NCI-H345 (cell line): Measurements from ENCODE around the gene TBC1D9B.

Experiments
- DNase-seq: peaks from one replicate; lab custom pipeline; 2025; lab: John Stamatoyannopoulos, UW

The TBC1D9B gene

DNA sequence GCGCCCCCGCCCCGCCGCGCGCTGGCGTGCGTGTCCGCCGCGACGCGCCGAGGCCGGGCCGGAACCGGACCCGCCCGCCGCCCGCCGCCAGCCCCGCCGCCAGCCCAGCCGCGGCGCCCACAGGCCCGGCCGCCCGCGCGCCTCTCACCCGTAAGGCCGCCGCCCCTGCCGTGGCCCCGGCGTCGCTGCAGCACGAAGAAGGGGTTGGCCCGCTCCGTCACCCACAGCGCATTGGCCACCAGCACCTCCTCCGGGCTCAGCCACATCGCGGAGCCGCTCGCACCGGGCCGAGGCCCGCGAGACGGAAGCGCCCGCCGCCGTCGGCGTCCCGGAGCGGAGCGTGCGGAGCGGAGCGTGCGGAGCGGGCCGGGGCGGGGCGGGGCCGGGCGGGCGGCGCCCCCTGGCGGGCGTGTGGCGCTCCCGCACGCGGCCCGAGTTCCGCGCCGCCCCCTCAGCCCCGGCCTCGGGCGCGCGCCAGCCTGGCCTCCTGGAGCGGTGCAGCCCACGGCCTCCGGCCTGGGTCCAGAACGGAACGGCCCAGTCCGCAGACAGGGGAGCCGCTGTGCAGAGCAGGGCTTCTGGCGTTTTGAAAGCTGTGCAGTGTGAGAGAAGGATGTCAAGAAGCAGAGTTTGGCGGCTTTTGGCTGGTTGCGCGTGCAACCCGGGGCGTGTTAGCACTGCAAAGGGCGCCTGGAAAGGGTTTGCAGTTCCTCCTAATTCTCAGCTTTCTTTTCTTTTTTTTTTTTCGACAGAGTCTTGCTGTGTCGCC is at the start of gene TBC1D9B:
TBC1D9B (minus strand) TSS at position 342 of the 769 bp plus-strand sequence; CDS start at position 266, 76 bp downstream.
- peak; percentile 75 for DNase-seq

DNA sequence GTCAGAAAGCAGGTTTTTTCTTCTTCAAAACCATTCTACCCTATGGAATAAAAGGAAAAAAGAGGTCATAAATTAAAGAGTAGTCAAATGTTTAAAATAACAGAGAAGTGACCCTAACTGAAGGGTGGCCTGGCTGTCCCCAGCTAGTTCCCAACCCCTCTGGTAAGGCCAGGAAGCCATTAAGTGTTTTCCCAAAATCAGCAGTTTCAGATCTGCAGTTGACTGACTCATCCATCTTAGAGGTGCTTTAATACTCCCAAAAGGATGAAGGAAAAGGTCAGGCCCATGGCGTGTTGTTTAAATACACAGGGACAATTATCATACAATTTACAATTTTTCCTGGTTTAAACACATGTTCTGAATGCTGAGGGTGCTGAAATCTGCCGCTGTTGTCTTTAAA is 47.9 kb upstream of the TBC1D9B start:
- no peak for DNase-seq

- DNase-seq: no peak
Measured at GRCh38 chr5:179955062-179955461, 47.4 kb upstream of the TBC1D9B start.

- no peak for DNase-seq
Measured at GRCh38 chr5:179954434-179954833, 46.7 kb upstream of the TBC1D9B start.

GRCh38 chr5:179953987-179954386 is 46.3 kb upstream of the TBC1D9B start:
- DNase-seq: no peak

- DNase-seq: no peak
Measured at GRCh38 chr5:179936976-179937681, 29.4 kb upstream of the TBC1D9B start.

DNA sequence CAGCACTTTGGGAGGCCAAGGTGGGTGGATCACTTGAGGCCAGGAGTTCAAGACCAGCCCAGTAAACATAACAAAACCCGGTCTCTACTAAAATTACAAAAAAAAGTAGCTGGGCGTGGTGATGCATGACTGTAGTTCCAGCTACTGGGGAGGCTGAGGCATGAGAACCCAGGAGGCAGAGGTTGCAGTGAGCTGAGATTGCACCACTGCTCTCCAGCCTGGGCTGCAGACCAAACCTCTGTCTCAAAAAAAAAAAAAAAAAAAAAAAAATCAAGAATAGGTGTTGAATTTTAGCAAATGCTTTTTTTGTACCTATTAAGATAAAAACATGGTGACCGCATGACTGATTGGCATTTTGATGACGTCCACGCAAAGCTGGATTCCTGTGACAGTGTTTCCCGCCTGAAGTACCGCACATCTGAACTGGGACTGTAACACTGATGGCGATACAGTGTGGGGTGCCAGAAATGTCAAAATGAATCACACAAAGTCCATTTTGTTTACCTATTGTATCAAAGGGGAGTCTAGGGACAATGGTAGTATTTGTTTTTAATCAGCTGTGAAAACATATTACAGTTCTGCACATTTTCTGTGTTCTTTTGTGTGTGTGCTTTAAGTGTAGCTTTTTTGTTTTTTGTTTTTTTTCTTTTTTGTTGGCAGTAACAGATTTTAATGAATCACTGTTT is 23.2 kb upstream of the TBC1D9B start:
- DNase-seq: no peak

GRCh38 chr5:179927824-179928223 is 20.1 kb upstream of the TBC1D9B start:
- DNase-seq: no peak

DNA sequence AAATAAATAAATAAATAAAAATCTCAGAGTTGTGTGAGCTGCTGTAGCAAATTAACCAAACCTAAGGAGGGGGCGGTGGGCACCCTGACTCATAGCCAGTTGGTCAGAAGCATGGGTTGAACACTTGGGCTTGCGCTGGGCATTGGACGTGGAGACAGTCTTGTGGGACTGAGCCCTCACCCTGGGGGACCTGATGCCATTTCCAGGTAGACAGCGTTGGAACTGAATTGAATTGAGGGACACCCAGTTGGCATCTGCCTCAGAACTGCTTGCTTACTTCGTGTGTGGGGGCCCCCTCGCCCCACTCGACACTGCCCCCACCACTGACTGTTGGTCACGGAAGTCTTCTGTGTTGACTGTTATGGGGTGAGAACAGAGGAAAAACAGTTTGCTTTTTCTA is 19.0 kb upstream of the TBC1D9B start:
- no peak for DNase-seq

- DNase-seq: no peak
Measured at GRCh38 chr5:179923436-179923835, 15.7 kb upstream of the TBC1D9B start.

DNA sequence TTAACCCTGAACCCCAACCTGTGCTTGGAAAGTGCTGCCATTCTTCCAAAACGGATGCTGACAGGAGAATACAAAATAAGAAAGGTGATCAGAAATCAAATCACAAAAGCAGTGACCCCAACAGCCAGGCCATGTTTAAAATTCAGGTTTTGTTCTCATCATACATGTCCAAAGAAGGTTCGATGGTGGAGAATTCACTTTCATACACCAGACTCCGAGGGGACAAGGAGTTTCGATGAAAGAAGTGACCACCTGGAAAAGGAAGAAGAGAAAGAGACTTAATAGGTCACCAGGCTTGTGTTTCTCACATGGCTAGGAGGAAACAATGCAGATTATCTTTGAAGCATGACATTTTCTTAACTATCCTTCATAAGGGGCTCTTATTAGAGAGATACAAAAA is 12.5 kb upstream of the TBC1D9B start:
- DNase-seq: no peak

DNA sequence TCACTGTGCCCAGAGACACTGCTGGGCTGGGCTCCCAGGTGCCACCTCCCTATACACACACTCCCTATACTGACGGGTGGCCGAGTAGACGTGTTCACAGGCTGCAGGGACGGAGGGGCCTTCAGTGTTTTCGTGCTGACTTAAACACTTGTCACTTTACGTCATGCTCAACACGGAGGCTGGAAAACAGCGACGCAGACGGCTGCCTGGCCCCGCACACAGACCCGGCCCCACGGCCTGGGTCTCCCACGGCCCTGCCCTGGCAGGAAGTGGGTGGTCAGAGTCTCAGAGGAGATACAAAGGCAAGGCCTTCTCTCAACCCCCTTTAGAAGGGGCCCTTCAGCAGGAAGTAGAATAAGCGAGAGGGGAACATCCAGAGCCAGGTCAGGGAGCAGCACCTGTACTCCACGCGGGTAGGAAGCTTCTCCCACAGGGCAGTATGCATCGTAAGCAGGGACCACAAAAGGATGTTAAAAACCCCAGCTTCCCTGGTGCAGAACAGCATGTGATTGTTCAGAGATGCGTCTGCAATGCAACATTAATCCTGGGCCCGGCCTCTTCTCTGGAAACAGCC is 11.9 kb upstream of the TBC1D9B start:
- no peak for DNase-seq

DNA sequence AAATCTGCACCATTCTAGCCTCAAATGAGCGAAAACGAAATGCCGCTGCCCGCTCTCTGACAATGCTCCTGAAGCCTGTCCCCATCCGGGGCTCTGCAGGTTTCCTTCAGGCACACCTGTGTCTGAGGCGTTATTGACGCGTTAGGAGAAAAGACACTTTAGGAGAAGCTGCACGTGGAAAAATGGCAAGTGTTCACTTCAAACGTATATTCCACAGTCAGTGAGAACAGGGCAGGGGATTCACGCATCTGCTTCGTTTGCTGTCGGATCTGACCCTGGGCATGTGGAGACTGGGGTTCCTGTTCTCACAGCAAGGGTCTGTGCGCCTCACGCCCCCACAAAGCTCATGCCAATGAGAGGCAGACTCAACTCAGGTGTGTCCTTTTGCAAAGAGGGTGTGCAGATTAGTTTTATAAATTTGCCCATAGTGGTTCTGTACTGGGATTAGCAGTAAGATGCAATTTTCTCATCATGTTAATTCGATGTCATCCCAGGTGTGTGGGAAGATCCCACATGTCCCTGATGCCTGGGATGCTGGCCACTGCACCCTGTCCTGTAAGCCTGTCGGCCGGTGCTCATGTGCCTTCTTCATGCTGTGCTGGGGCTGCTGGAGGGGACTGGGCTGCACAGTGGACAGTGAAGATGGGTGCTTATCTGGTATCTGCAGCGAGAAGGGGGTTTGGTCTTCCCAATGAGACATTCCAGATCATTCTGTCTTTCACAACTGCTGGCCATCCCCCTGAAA is 11.2 kb upstream of the TBC1D9B start:
- no peak for DNase-seq

GRCh38 chr5:179916523-179916922 is 8.8 kb upstream of the TBC1D9B start:
- no peak for DNase-seq

DNA sequence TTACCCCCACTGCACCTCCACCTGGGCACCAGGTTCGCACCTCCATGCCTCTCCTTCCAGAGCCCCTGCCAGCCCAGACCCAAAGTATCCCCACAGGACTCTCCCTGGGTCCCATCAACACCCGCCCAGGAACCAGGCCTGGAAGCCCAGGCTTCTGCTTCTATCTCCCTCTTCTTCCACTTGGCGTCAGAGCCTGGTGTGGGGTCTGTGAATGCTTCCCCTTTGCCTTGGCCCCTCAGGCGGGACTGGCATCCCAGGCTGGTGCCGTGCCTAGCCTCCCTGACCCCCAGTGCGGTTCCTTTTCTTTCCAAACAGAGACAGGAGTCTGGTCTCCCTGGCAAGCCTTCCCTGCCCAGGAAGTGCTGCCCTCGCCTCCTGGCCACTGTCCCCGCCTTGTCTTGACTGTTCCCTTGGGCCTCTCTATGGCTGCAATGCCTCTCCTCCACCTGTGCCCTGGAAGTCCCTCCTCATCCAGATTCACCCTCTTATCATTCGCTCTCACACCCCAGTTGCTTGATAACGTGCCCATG is 7.8 kb upstream of the TBC1D9B start:
- DNase-seq: no peak

DNA sequence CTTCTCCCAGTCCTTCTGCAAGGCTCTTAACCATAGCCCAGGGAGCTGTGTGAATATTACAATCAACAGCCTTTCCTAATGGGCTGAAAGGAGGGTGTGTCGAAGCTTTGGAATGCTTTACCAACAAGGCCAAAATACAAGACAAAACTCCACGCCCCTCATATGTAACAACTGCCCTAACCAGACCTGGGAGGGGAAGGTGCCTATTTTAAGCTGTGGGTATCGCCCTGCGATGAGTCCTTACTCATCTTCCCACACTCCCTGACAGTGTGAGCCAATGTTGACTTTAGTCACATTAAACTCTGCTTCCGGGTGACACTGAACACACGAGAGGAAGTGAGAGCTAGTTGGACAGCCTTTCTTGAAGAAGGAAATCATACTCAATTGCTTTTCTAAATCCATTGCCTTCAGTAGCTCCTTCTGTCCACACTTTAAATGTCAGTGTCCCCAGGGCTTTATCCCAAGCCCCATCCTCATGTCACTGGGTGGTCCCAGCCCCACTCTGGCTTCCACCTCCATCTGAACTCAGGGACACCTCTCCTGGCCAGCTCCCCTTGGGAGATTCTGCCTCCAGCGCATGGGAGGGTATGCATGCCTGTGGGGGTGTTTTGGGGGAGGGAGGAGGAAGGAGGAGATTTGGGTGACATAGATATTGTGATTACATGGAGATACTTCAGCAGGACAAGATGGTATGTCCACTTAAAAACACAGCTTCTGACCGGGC is 6.5 kb upstream of the TBC1D9B start:
- no peak for DNase-seq

DNA sequence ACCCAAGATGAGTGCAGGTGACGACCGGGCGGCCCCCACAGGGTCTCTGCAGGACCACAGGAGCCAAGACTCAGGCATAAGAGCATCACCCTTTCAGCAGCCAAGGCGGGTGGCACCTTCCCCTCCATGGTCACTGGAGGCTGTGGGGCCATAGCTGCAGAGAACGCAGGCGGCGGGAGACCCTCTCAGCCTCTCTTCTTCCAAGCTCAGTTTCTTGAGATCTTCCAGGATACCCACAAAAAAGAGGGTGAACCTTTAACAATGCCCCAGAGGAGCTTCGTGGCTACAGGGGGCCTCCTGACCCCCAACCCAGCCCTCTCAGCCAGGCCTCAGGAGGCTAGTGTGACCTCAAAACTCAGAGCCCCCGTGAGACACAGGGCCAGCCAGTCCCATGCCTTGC is 5.8 kb upstream of the TBC1D9B start:
- no peak for DNase-seq

- DNase-seq: no peak
Measured at GRCh38 chr5:179912951-179913350, 5.3 kb upstream of the TBC1D9B start.

GRCh38 chr5:179912386-179912785 is 4.7 kb upstream of the TBC1D9B start:
- DNase-seq: no peak

- DNase-seq: no peak
Measured at GRCh38 chr5:179909224-179909623, 1.5 kb upstream of the TBC1D9B start.

- no peak for DNase-seq
Measured at GRCh38 chr5:179908528-179908927, 831 bp upstream of the TBC1D9B start.
